OCI-LY3 (cell line): ENCODE measurements around the gene PIM3.

Experiments
- CTCF ChIP-seq: fragments of 200-600, 300-600 bp; sonication (generic); IDR thresholded peaks from 2 replicates; pipeline ENCODE4 v1.5.1; 2014; ENCODE audit warnings: antibody characterized with exemption, low read length, low read depth
- EZH2phosphoT487 ChIP-seq: fragments of 200-600 bp; shearing (Covaris generic); IDR thresholded peaks from 2 replicates; pipeline ENCODE4 v1.6.1; 2018; ENCODE audit warnings: antibody characterized with exemption, mixed run types, low read depth

- TF ChIP-seq CTCF (no peak), EZH2phosphoT487 (no peak)
Measured at GRCh38 chr22:49951986-49952896, 8.3 kb upstream of the PIM3 start.
